ENCODE data around the gene KLF16.

The KLF16 gene

GRCh38 chr19:1863328-1863637 lies at the start of gene KLF16:
TSS of gene KLF16 (minus strand) at chr19:1863579. CDS start at chr19:1863497, 82 bp downstream.
- no peaks in the 10 kb centered on the region for H3K36me3 ChIP-seq (ENCODE audit: insufficient read depth, low read depth, low read length)
- H3K9ac ChIP-seq (ENCODE audit: low read depth, low read length): peak within 1 kb of the TSS; percentile 94
- peak within 1 kb of the TSS; percentile 84 for H3K4me3 ChIP-seq (ENCODE audit: low read length)
- H3K27ac ChIP-seq (ENCODE audit: low read length): peak within 1 kb of the TSS; percentile 92
- H3K27me3 ChIP-seq (ENCODE audit: insufficient read depth, low read length): peaks cover 25% of the 10 kb centered on the region
- no peaks in the 10 kb centered on the region for H3K9me3 ChIP-seq (ENCODE audit: insufficient read depth, low read depth, low read length)
- peaks cover 25% of the 10 kb centered on the region for H3K4me1 ChIP-seq (ENCODE audit: insufficient read depth, low read length)

GRCh38 chr19:1912760-1913505 lies 49.6 kb upstream of the KLF16 start:
- Histone ChIP-seq H3K27me3 (ENCODE audit: insufficient read depth, low read length) (no peaks in the 10 kb centered on the region), H3K9me3 (ENCODE audit: insufficient read depth, low read depth, low read length) (no peaks in the 10 kb centered on the region), H3K27ac (ENCODE audit: low read length) (no peak overlapping the region), H3K4me3 (ENCODE audit: low read length) (no peak overlapping the region), H3K36me3 (ENCODE audit: insufficient read depth, low read depth, low read length) (peaks cover 20% of the 10 kb centered on the region), H3K4me1 (ENCODE audit: insufficient read depth, low read length) (no peaks in the 10 kb centered on the region), H3K9ac (ENCODE audit: low read depth, low read length) (no peak overlapping the region)

- no peaks in the 10 kb centered on the region for H3K27me3 ChIP-seq (ENCODE audit: insufficient read depth, low read length)
- no peak overlapping the region for H3K27ac ChIP-seq (ENCODE audit: low read length)
- no peaks in the 10 kb centered on the region for H3K4me1 ChIP-seq (ENCODE audit: insufficient read depth, low read length)
- H3K9ac ChIP-seq (ENCODE audit: low read depth, low read length): no peak overlapping the region
- no peaks in the 10 kb centered on the region for H3K9me3 ChIP-seq (ENCODE audit: insufficient read depth, low read depth, low read length)
- H3K36me3 ChIP-seq (ENCODE audit: insufficient read depth, low read depth, low read length): peaks cover 14% of the 10 kb centered on the region
- H3K4me3 ChIP-seq (ENCODE audit: low read length): no peak overlapping the region
Measured at GRCh38 chr19:1911995-1912394, 48.6 kb upstream of the KLF16 start.

GRCh38 chr19:1911098-1911497 lies 47.7 kb upstream of the KLF16 start:
- H3K4me3 ChIP-seq (ENCODE audit: low read length): no peak overlapping the region

GRCh38 chr19:1910177-1910576 lies 46.8 kb upstream of the KLF16 start:
- no peaks in the 10 kb centered on the region for H3K4me1 ChIP-seq (ENCODE audit: insufficient read depth, low read length)
- H3K27ac ChIP-seq (ENCODE audit: low read length): no peak overlapping the region

More at GRCh38 chr19:1911098-1911497, 47.7 kb upstream of the KLF16 start:
- Histone ChIP-seq H3K36me3 (ENCODE audit: insufficient read depth, low read depth, low read length) (peaks cover 9% of the 10 kb centered on the region), H3K27ac (ENCODE audit: low read length) (no peak overlapping the region), H3K9ac (ENCODE audit: low read depth, low read length) (no peak overlapping the region), H3K27me3 (ENCODE audit: insufficient read depth, low read length) (no peaks in the 10 kb centered on the region), H3K4me1 (ENCODE audit: insufficient read depth, low read length) (no peaks in the 10 kb centered on the region), H3K9me3 (ENCODE audit: insufficient read depth, low read depth, low read length) (no peaks in the 10 kb centered on the region)

GRCh38 chr19:1909761-1910080 lies 46.3 kb upstream of the KLF16 start:
- no peak overlapping the region for H3K4me3 ChIP-seq (ENCODE audit: low read length)
- H3K27ac ChIP-seq (ENCODE audit: low read length): no peak overlapping the region
- no peak overlapping the region; the same call in 1 of the 2 replicates for H3K9ac ChIP-seq (ENCODE audit: low read depth, low read length)
- no peaks in the 10 kb centered on the region; the same call in 1 of the 2 replicates for H3K4me1 ChIP-seq (ENCODE audit: insufficient read depth, low read length)
- no peaks in the 10 kb centered on the region for H3K9me3 ChIP-seq (ENCODE audit: insufficient read depth, low read depth, low read length)
- peaks cover 5% of the 10 kb centered on the region for H3K36me3 ChIP-seq (ENCODE audit: insufficient read depth, low read depth, low read length)
- no peaks in the 10 kb centered on the region for H3K27me3 ChIP-seq (ENCODE audit: insufficient read depth, low read length)

More at GRCh38 chr19:1910177-1910576, 46.8 kb upstream of the KLF16 start:
- Histone ChIP-seq H3K9ac (ENCODE audit: low read depth, low read length) (no peak overlapping the region; the same call in 1 of the 2 replicates), H3K27me3 (ENCODE audit: insufficient read depth, low read length) (no peaks in the 10 kb centered on the region), H3K9me3 (ENCODE audit: insufficient read depth, low read depth, low read length) (no peaks in the 10 kb centered on the region), H3K36me3 (ENCODE audit: insufficient read depth, low read depth, low read length) (peaks cover 9% of the 10 kb centered on the region), H3K4me3 (ENCODE audit: low read length) (no peak overlapping the region)

- Histone ChIP-seq H3K4me1 (ENCODE audit: insufficient read depth, low read length) (no peaks in the 10 kb centered on the region; the same call in 1 of the 2 replicates), H3K36me3 (ENCODE audit: insufficient read depth, low read depth, low read length) (peaks cover 3% of the 10 kb centered on the region), H3K9ac (ENCODE audit: low read depth, low read length) (no peak overlapping the region), H3K27ac (ENCODE audit: low read length) (no peak overlapping the region), H3K4me3 (ENCODE audit: low read length) (no peak overlapping the region), H3K9me3 (ENCODE audit: insufficient read depth, low read depth, low read length) (no peaks in the 10 kb centered on the region), H3K27me3 (ENCODE audit: insufficient read depth, low read length) (no peaks in the 10 kb centered on the region)
Measured at GRCh38 chr19:1908364-1908678, 44.9 kb upstream of the KLF16 start.

GRCh38 chr19:1907563-1908363 lies 44.4 kb upstream of the KLF16 start:
- Histone ChIP-seq H3K27ac (ENCODE audit: low read length) (no peak overlapping the region), H3K9ac (ENCODE audit: low read depth, low read length) (no peak overlapping the region), H3K9me3 (ENCODE audit: insufficient read depth, low read depth, low read length) (no peaks in the 10 kb centered on the region), H3K4me1 (ENCODE audit: insufficient read depth, low read length) (no peaks in the 10 kb centered on the region; the same call in 1 of the 2 replicates), H3K4me3 (ENCODE audit: low read length) (no peak overlapping the region), H3K27me3 (ENCODE audit: insufficient read depth, low read length) (no peaks in the 10 kb centered on the region), H3K36me3 (ENCODE audit: insufficient read depth, low read depth, low read length) (no peaks in the 10 kb centered on the region; the same call in 1 of the 2 replicates)

- H3K36me3 ChIP-seq (ENCODE audit: insufficient read depth, low read depth, low read length): no peaks in the 10 kb centered on the region; the same call in 1 of the 2 replicates
- no peaks in the 10 kb centered on the region; the same call in 1 of the 2 replicates for H3K4me1 ChIP-seq (ENCODE audit: insufficient read depth, low read length)
- no peak overlapping the region for H3K27ac ChIP-seq (ENCODE audit: low read length)
- no peaks in the 10 kb centered on the region for H3K9me3 ChIP-seq (ENCODE audit: insufficient read depth, low read depth, low read length)
- H3K4me3 ChIP-seq (ENCODE audit: low read length): no peak overlapping the region
- H3K9ac ChIP-seq (ENCODE audit: low read depth, low read length): no peak overlapping the region
- H3K27me3 ChIP-seq (ENCODE audit: insufficient read depth, low read length): no peaks in the 10 kb centered on the region
Measured at GRCh38 chr19:1906985-1907562, 43.7 kb upstream of the KLF16 start.

GRCh38 chr19:1905863-1906375 lies 42.5 kb upstream of the KLF16 start:
- H3K9me3 ChIP-seq (ENCODE audit: insufficient read depth, low read depth, low read length): no peaks in the 10 kb centered on the region
- no peaks in the 10 kb centered on the region for H3K36me3 ChIP-seq (ENCODE audit: insufficient read depth, low read depth, low read length)
- peak overlapping the region; percentile 73; the same call in 1 of the 2 replicates for H3K9ac ChIP-seq (ENCODE audit: low read depth, low read length)
- H3K4me1 ChIP-seq (ENCODE audit: insufficient read depth, low read length): no peaks in the 10 kb centered on the region; the same call in 1 of the 2 replicates
- H3K4me3 ChIP-seq (ENCODE audit: low read length): peak overlapping the region; percentile 73
- peak overlapping the region; percentile 50 for H3K27ac ChIP-seq (ENCODE audit: low read length)
- no peaks in the 10 kb centered on the region for H3K27me3 ChIP-seq (ENCODE audit: insufficient read depth, low read length)

GRCh38 chr19:1905110-1905862 lies 41.9 kb upstream of the KLF16 start, which contains the start of the genes ADAT3 and SCAMP4:
TSS of gene ADAT3 (plus strand) at chr19:1905399. CDS start at chr19:1912048, 6,649 bp downstream.
TSS of gene SCAMP4 (plus strand) at chr19:1905399. CDS start at chr19:1915020, 9,621 bp downstream.
- Histone ChIP-seq H3K4me3 (ENCODE audit: low read length) (peak within 1 kb of the TSS; percentile 73), H3K9me3 (ENCODE audit: insufficient read depth, low read depth, low read length) (no peaks in the 10 kb centered on the region), H3K4me1 (ENCODE audit: insufficient read depth, low read length) (no peaks in the 10 kb centered on the region; the same call in 1 of the 2 replicates), H3K27me3 (ENCODE audit: insufficient read depth, low read length) (no peaks in the 10 kb centered on the region), H3K27ac (ENCODE audit: low read length) (peak within 1 kb of the TSS; percentile 50), H3K9ac (ENCODE audit: low read depth, low read length) (peak within 1 kb of the TSS; percentile 73), H3K36me3 (ENCODE audit: insufficient read depth, low read depth, low read length) (no peaks in the 10 kb centered on the region)

All from iPS-20b (cell line).